Measurements from ENCODE around the gene ELP5.

The ELP5 gene

GRCh38 chr17:7217113-7217987 lies 34.7 kb upstream of the ELP5 start (continued):
- TF ChIP-seq ZNF518A (tag by site-specific recombination; conservative IDR thresholded peaks at IDR 0.05; ENCODE audit: low read depth) (no peak), GLI4 (tag by site-specific recombination; IDR thresholded peaks at IDR 0.05) (no peak), ZNF514 (tag by site-specific recombination; IDR thresholded peaks at IDR 0.05) (no peak), ZNF654 (tag by site-specific recombination; IDR thresholded peaks at IDR 0.05; ENCODE audit: low read depth) (no peak), ZNF561 (tag by site-specific recombination; IDR thresholded peaks at IDR 0.05; ENCODE audit: borderline replicate concordance) (no peak), ZNF76 (tag by site-specific recombination; IDR thresholded peaks at IDR 0.05; ENCODE audit: borderline replicate concordance, low read depth) (0 out of 2 replicates have a peak, but pooled peaks have one; percentile 20), YY2 (tag by site-specific recombination; IDR thresholded peaks at IDR 0.05) (no peak), ZNF398 (tag by site-specific recombination; IDR thresholded peaks at IDR 0.05) (peak; percentile 77), HOXA7 (CRISPR knock-in tag; IDR thresholded peaks at IDR 0.05; ENCODE audit: borderline replicate concordance) (no peak), SCRT2 (tag by site-specific recombination; IDR thresholded peaks at IDR 0.05) (0 out of 2 replicates have a peak, but pooled peaks have one; percentile 0), ZNF629 (tag by site-specific recombination; IDR thresholded peaks at IDR 0.05) (0 out of 2 replicates have a peak, but pooled peaks have one; percentile 40), KLF17 (tag by site-specific recombination; IDR thresholded peaks at IDR 0.05) (peak; percentile 60; the same call in 1 of the 2 replicates), ZBTB7A (tag by site-specific recombination; IDR thresholded peaks at IDR 0.05; ENCODE audit: low read depth) (peak; percentile 53; the same call in 1 of the 2 replicates), ZBTB48 (tag by site-specific recombination; IDR thresholded peaks at IDR 0.05) (peak; percentile 72; the same call in 1 of the 2 replicates)

- ChIA-PET POLR2A (interaction anchor here (9.8 kb wide), 1 partner anchor 18 kb away, joined by 284 read pairs; the partner anchor contains the start of genes DVL2, GABARAP and PHF23), CTCF (interaction anchor here (0.5 to 4.2 kb wide), 3 partner anchors 12 to 172 kb away, joined by 3 to 34 read pairs (median 4); no protein-coding TSS in a partner anchor)
- no peak overlapping the region for H3K4me3 ChIP-seq (ENCODE audit: low read depth, low read length)
- peaks cover 11% of the 10 kb centered on the region for H3K4me1 ChIP-seq (ENCODE audit: control insufficient read depth, insufficient read depth, low read length)
- H3K9me3 ChIP-seq (ENCODE audit: control insufficient read depth, insufficient read depth, low read depth, low read length) = no peaks in the 10 kb centered on the region
- peaks cover under 1 to 23% of the 10 kb centered on the region in 2 experiments; a peak in 2 of 3 replicates for H3K36me3 ChIP-seq (ENCODE audit: control insufficient read depth in 2 of 2, insufficient read depth in 1 of 2, low read length in 2 of 2)
- 0 out of 2 replicates have a peak, but pooled peaks have one; percentile 36 for TF ChIP-seq ZNF561 (tag by site-specific recombination; IDR thresholded peaks at IDR 0.05; ENCODE audit: borderline replicate concordance)
- TF ChIP-seq ZNF549 (tag by site-specific recombination; IDR thresholded peaks at IDR 0.05) = no peak
- H3K27ac ChIP-seq (ENCODE audit: extremely low read depth, low read depth, low read length) = no peak overlapping the region
Measured at GRCh38 chr17:7218166-7218565, 33.8 kb upstream of the ELP5 start.
